Pancreas (tissue), 10 donors: ENCODE measurements around the gene PDGFC. TPM values are rescaled to one million over a fixed set of nuclear protein-coding genes. Genes with fewer than 3 reads are reported as not detected.
A peak's percentile ranks its signal among the peaks of the same experiment; 100 is the strongest.

Source experiments
- ATAC-seq, 4 donors: fragments of 200-7000 bp; cut with Tn5 transposase; one replicate each; pipeline versions ENCODE4 v1.8.0 to v1.9.1; 2020; ENCODE audit warnings: mild to moderate bottlenecking in 4 of 4, moderate library complexity in 4 of 4
- DNase-seq, 6 donors: peaks; one replicate each; pipeline ENCODE4 v3.0.0-alpha.2; 2020
- FAIRE-seq: peaks from 2 replicates; lab custom pipeline; 2012; peaks lifted over from hg19 to GRCh38; lab: Jason Lieb, UNC
- H3K27ac ChIP-seq, 4 donors: fragments of 200-600 bp; sonication (generic); 1 replicate in 3 of 4; 2 replicates in 1 of 4; pipeline versions ENCODE4 v1.5.0 to v1.8.0; 2020
- H3K27me3 ChIP-seq, 4 donors: fragments of 200-600 bp; one replicate each; pipeline ENCODE4 v1.8.0; 2021
- H3K36me3 ChIP-seq, 3 donors: fragments of 200-600 bp; sonication (generic) in 1 of 3; one replicate each; pipeline versions ENCODE4 v1.5.0 to v1.8.0; 2020 to 2021
- H3K4me1 ChIP-seq, 3 donors: fragments of 200-600 bp; one replicate each; pipeline ENCODE4 v1.8.0; 2021
- H3K4me3 ChIP-seq, 4 donors: fragments of 200-600 bp; sonication (generic) in 2 of 4; one replicate each; pipeline versions ENCODE4 v1.5.0 to v1.8.0; 2020 to 2021
- H3K9me3 ChIP-seq, 4 donors: fragments of 200-600 bp; one replicate each; pipeline ENCODE4 v1.8.0; 2021
- CTCF ChIP-seq, 4 donors: fragments of 200-600 bp; sonication (generic) in 3 of 4; IDR thresholded peaks; one replicate each; pipeline versions ENCODE4 v1.5.0 to v1.8.0; 2021; ENCODE audit warnings: antibody characterized with exemption in 4 of 4
- WGBS, 2 donors: extraction: QIAGEN DNeasy Blood & Tissue Kit; methylation state at CpG; one replicate each; pipeline ENCODE4 v1.1.7; 2013; 5-methylcytosine and 5-hydroxymethylcytosine counted together
- intact Hi-C, 3 donors: fragments of 100-400 bp; cut with DNase I; formaldehyde crosslinking; loops; one replicate each; pipeline versions ENCODE4 v1.11.1 to v1.14.2; 2022
- polyA plus RNA-seq, 2 donors: library from polyadenylated mRNA; stranded (reverse); fragments of 200-250 nt; gene quantifications; one replicate each; pipeline ENCODE4 v1.2.3, GENCODE V29; 2013
- total RNA-seq, 6 donors: library from RNA; stranded (reverse); fragmentation: NEBNext Ultra II Directional in 4 of 6; extraction: Animal tissue kit (Norgen Biotek cat#: 25700) in 4 of 6; gene quantifications; one replicate each; pipeline versions ENCODE4 v1.2.1 to v1.2.4, GENCODE V29; 2021 to 2023
- donor health status: healthy with polysubstance abuse.
- donor health status: DM: no; HTN: no; CAD: no; lungs with moderate emphysema.
- donor health status: DM: no; HTN: no; CAD: no.
- donor health status: control.
- donor health status: control.
- donor health status: Bipolar disorder and iron deficiency.
- donor health status: DM: yes; HTN: yes; CAD: no.
- donor health status: DM: no; HTN: no; CAD: no.
- donor health status: DM: no; HTN: no; CAD: no.
- donor health status: DM: yes; HTN: yes; CAD: no.

The PDGFC gene
- total and polyA plus RNA-seq, 8 donors: 4.3 to 32.9 (median 12.9) TPM

DNA sequence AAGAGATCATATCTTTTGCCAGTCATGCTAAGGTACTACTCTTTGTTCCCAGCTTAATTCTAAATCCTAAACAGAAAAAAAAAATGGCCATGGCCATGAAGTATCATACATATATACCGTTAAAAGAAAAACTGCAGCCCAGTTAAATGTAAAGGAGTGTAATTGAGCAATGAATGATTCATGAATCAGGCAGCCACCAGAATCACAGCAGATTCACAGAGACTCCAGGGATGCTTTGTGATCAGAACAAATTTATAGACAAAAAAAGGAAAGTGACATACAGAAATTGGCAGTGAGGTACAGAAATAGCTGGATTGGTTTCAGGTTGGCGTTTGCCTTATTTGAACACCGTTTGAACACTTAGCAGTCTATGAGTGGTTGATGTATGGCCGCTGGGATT lies 42.1 kb upstream of the PDGFC start:
- ATAC-seq: no peak
- 82 to 89% methylated on average over 4 of the region's 4 CpGs for WGBS, 2 donors

GRCh38 chr4:157012781-157013180 lies 41.2 kb upstream of the PDGFC start:
- WGBS, 2 donors: 88% methylated on average over 2 of the region's 2 CpGs
- H3K36me3 ChIP-seq: no peaks in the 10 kb centered on the region
- FAIRE-seq (no peak), DNase-seq (no peak), ATAC-seq (no peak)
- TF ChIP-seq CTCF (IDR thresholded peaks at IDR 0.05): no peak
- H3K9me3 ChIP-seq: no peaks in the 10 kb centered on the region
- no peak overlapping the region for H3K4me3 ChIP-seq
- no peaks in the 10 kb centered on the region for H3K4me1 ChIP-seq
- intact Hi-C loops: no loop called here
- H3K27me3 ChIP-seq: no peaks in the 10 kb centered on the region
- H3K27ac ChIP-seq: no peak overlapping the region

More for the DNA sequence above, 42.1 kb upstream of the PDGFC start:
- DNase-seq: no peak
- H3K9me3 ChIP-seq: no peaks in the 10 kb centered on the region
- intact Hi-C loops: no loop called here
- FAIRE-seq: no peak
- H3K27me3 ChIP-seq: no peaks in the 10 kb centered on the region
- no peak for TF ChIP-seq CTCF (IDR thresholded peaks at IDR 0.05)
- no peaks in the 10 kb centered on the region for H3K4me1 ChIP-seq
- no peak overlapping the region for H3K27ac ChIP-seq
- no peak overlapping the region for H3K4me3 ChIP-seq
- H3K36me3 ChIP-seq: no peaks in the 10 kb centered on the region

DNA sequence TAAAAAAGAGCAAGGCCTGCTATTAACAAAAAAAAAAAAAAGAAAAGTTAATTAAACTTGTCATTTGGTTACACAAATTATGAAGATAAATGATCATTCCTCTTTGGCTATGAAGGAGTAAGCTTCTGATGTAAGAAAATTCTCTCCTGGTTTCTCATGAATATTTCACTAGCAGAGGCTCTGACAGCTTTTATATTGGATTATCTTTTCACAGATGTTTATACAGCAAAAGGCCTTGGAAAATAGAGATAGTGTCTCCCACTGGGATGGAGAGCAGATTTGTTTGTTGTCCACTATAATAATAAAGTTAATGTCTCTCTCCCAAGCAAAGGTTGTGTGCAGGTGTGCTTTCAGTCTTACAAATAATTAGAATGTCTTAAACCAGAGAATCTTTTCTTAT lies 40.7 kb upstream of the PDGFC start:
- Histone ChIP-seq H3K27ac (no peak overlapping the region), H3K36me3 (no peaks in the 10 kb centered on the region), H3K27me3 (no peaks in the 10 kb centered on the region), H3K9me3 (no peaks in the 10 kb centered on the region), H3K4me1 (no peaks in the 10 kb centered on the region), H3K4me3 (no peak overlapping the region)
- TF ChIP-seq CTCF (IDR thresholded peaks at IDR 0.05): no peak
- DNase-seq (no peak), ATAC-seq (peak in 1 of 4 donors; percentile 51), FAIRE-seq (peak; percentile 9)
- intact Hi-C loops: no loop called here

DNA sequence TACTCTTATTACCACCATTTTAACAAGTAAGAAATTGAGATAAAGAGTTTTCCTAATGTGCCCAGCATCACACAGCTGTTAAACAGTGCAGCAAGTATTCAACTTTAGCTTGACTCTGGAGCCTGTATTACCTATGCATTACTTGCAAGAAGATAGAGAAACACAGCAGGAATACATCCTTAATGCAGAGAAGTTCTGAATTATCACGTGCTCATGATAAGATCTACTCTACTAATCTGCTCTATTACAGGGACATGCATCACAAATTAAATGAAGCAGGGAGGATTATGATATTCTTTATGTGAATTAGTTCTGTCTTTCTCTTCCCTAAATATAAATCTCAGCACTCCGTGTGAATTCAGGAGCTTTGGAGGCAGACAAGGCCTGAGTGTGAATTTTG lies 39.0 kb upstream of the PDGFC start:
- no peak for DNase-seq
- TF ChIP-seq CTCF (IDR thresholded peaks at IDR 0.05): no peak
- Histone ChIP-seq H3K27me3 (no peaks in the 10 kb centered on the region), H3K36me3 (no peaks in the 10 kb centered on the region), H3K9me3 (no peaks in the 10 kb centered on the region), H3K27ac (no peak overlapping the region), H3K4me3 (no peak overlapping the region), H3K4me1 (peaks cover 0 to 4% (median 0%) of the 10 kb centered on the region in 3 donors)
- FAIRE-seq: no peak
- intact Hi-C loops: no loop called here
- WGBS, 2 donors: 83 to 90% methylated on average over 2 of the region's 2 CpGs
- no peak for ATAC-seq

DNA sequence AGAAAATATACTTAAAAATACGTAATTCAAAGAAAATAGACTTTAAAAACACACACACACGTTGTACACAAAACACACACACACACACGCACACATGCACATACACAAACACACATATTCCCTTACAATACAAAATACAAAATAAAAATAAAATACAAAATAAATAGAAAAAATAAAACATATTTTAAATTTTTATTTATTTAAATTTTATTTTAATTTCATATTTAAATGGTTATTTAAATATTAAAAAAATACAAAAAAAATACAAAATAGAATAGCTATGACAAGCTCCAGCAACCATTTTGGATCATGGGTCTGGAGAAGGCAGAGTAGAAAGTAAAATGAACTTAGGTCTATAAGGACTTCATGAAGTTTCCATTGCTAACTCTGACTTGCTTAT lies 34.2 kb upstream of the PDGFC start:
- Histone ChIP-seq H3K4me3 (no peak overlapping the region), H3K27ac (no peak overlapping the region), H3K4me1 (peaks cover 6 to 29% (median 21%) of the 10 kb centered on the region in 3 donors), H3K27me3 (no peaks in the 10 kb centered on the region), H3K36me3 (no peaks in the 10 kb centered on the region), H3K9me3 (no peaks in the 10 kb centered on the region)
- ATAC-seq (no peak), FAIRE-seq (peak; percentile 82), DNase-seq (no peak)
- TF ChIP-seq CTCF (IDR thresholded peaks at IDR 0.05): no peak
- intact Hi-C loops: no loop called here
- 88 to 95% methylated on average over 3 of the region's 3 CpGs for WGBS, 2 donors
